ENCODE data around the gene PPIA.

PPIA gene

GRCh38 chr7:44797329-44798258 lies 1.1 kb downstream of the PPIA start:
- Histone ChIP-seq H3K27me3 (ENCODE audit: low read depth, low read length) (no peaks in the 10 kb centered on the region), H3K36me3 (replicated peaks; ENCODE audit: low read depth, low read length) (peaks cover 46% of the 10 kb centered on the region), H3K79me2 (ENCODE audit: low read length) (peaks cover 57% of the 10 kb centered on the region), H4K20me1 (ENCODE audit: insufficient read depth, low read length) (peaks cover 45% of the 10 kb centered on the region), H3K9ac (ENCODE audit: low read length) (peak overlapping the region; percentile 99), H3K4me3 (ENCODE audit: low read length) (peak overlapping the region; percentile 95), H2AFZ (ENCODE audit: low read depth, low read length) (no peak overlapping the region), H3K27ac (ENCODE audit: low read length) (peak overlapping the region; percentile 87), H3K4me2 (ENCODE audit: low read length) (peak overlapping the region; percentile 100), H3K9me3 (ENCODE audit: insufficient read depth, low read length) (no peaks in the 10 kb centered on the region), H3K4me1 (ENCODE audit: low read length) (peaks cover 18% of the 10 kb centered on the region)
- TF ChIP-seq CTCF (IDR thresholded peaks at IDR 0.05; ENCODE audit: low read depth, low read length) (peak; percentile 68), EZH2phosphoT487 (IDR thresholded peaks at IDR 0.05; ENCODE audit: low read depth) (no peak)

- H3K27ac ChIP-seq (ENCODE audit: low read length) = no peak overlapping the region
- H4K20me1 ChIP-seq (ENCODE audit: insufficient read depth, low read length) = peaks cover 50% of the 10 kb centered on the region
- H3K79me2 ChIP-seq (ENCODE audit: low read length) = peaks cover 57% of the 10 kb centered on the region
- H3K4me1 ChIP-seq (ENCODE audit: low read length) = peaks cover 18% of the 10 kb centered on the region
- H2AFZ ChIP-seq (ENCODE audit: low read depth, low read length) = no peak overlapping the region
- no peaks in the 10 kb centered on the region for H3K9me3 ChIP-seq (ENCODE audit: insufficient read depth, low read length)
- 0 out of 2 replicates have a peak overlapping the region, but pooled peaks have one; percentile 99 for H3K9ac ChIP-seq (ENCODE audit: low read length)
- H3K27me3 ChIP-seq (ENCODE audit: low read depth, low read length) = no peaks in the 10 kb centered on the region
- H3K4me2 ChIP-seq (ENCODE audit: low read length) = peak overlapping the region; percentile 100
- TF ChIP-seq CTCF (IDR thresholded peaks at IDR 0.05; ENCODE audit: low read depth, low read length) (no peak), EZH2phosphoT487 (IDR thresholded peaks at IDR 0.05; ENCODE audit: low read depth) (no peak)
- H3K36me3 ChIP-seq (replicated peaks; ENCODE audit: low read depth, low read length) = peaks cover 56% of the 10 kb centered on the region
- H3K4me3 ChIP-seq (ENCODE audit: low read length) = peak overlapping the region; percentile 95
Observed at GRCh38 chr7:44798649-44799305, 2.3 kb downstream of the PPIA start.

- Histone ChIP-seq H3K4me2 (ENCODE audit: low read length) (no peak overlapping the region), H4K20me1 (ENCODE audit: insufficient read depth, low read length) (peaks cover 50% of the 10 kb centered on the region), H3K79me2 (ENCODE audit: low read length) (peaks cover 57% of the 10 kb centered on the region), H3K36me3 (replicated peaks; ENCODE audit: low read depth, low read length) (peaks cover 57% of the 10 kb centered on the region), H3K9ac (ENCODE audit: low read length) (no peak overlapping the region), H3K4me3 (ENCODE audit: low read length) (no peak overlapping the region), H3K9me3 (ENCODE audit: insufficient read depth, low read length) (no peaks in the 10 kb centered on the region), H3K27me3 (ENCODE audit: low read depth, low read length) (no peaks in the 10 kb centered on the region), H3K4me1 (ENCODE audit: low read length) (peaks cover 18% of the 10 kb centered on the region), H2AFZ (ENCODE audit: low read depth, low read length) (no peak overlapping the region), H3K27ac (ENCODE audit: low read length) (no peak overlapping the region)
- TF ChIP-seq CTCF (IDR thresholded peaks at IDR 0.05; ENCODE audit: low read depth, low read length) (no peak), EZH2phosphoT487 (IDR thresholded peaks at IDR 0.05; ENCODE audit: low read depth) (no peak)
Observed at GRCh38 chr7:44799939-44800338, 3.5 kb downstream of the PPIA start.

- Histone ChIP-seq H3K27me3 (ENCODE audit: low read depth, low read length) (no peaks in the 10 kb centered on the region), H3K36me3 (replicated peaks; ENCODE audit: low read depth, low read length) (peaks cover 57% of the 10 kb centered on the region), H2AFZ (ENCODE audit: low read depth, low read length) (no peak overlapping the region), H3K4me2 (ENCODE audit: low read length) (no peak overlapping the region), H4K20me1 (ENCODE audit: insufficient read depth, low read length) (peaks cover 50% of the 10 kb centered on the region), H3K9ac (ENCODE audit: low read length) (no peak overlapping the region), H3K9me3 (ENCODE audit: insufficient read depth, low read length) (no peaks in the 10 kb centered on the region), H3K4me1 (ENCODE audit: low read length) (peaks cover 14% of the 10 kb centered on the region), H3K79me2 (ENCODE audit: low read length) (peaks cover 41% of the 10 kb centered on the region), H3K27ac (ENCODE audit: low read length) (no peak overlapping the region), H3K4me3 (ENCODE audit: low read length) (no peak overlapping the region)
- no peak for TF ChIP-seq CTCF (IDR thresholded peaks at IDR 0.05; ENCODE audit: low read depth, low read length)
- no peak for TF ChIP-seq EZH2phosphoT487 (IDR thresholded peaks at IDR 0.05; ENCODE audit: low read depth)
Observed at GRCh38 chr7:44801890-44802289, 5.4 kb downstream of the PPIA start.

All from OCI-LY3 (cell line).